Measurements from ENCODE around the gene PRXL2B.

Gene PRXL2B

GRCh38 chr1:2583331-2583791 is 3.2 kb upstream of the PRXL2B start:
- no peaks in the 10 kb centered on the region for H3K27me3 ChIP-seq (ENCODE audit: insufficient read depth, poor library complexity, severe bottlenecking)
- no peak overlapping the region for H3K4me3 ChIP-seq (replicated peaks; ENCODE audit: insufficient read depth, low read length)
- TF ChIP-seq SPI1 (IDR thresholded peaks at IDR 0.05; ENCODE audit: borderline replicate concordance, low read depth) (no peak), REST (IDR thresholded peaks at IDR 0.05; ENCODE audit: insufficient replicate concordance, low read depth) (no peak), CTCF (IDR thresholded peaks at IDR 0.05; ENCODE audit: insufficient read depth, low read length) (no peak), GABPA (IDR thresholded peaks at IDR 0.05; ENCODE audit: low read depth) (no peak), POLR2AphosphoS5 (IDR thresholded peaks at IDR 0.05; ENCODE audit: low read depth) (no peak)
- no peak for DNase-seq (ENCODE audit: low read depth in 1 of 2, low spot score in 1 of 2)
- no peak overlapping the region; the same call in 1 of the 2 replicates for H3K27ac ChIP-seq (replicated peaks)

GRCh38 chr1:2583871-2584351 is 2.7 kb upstream of the PRXL2B start:
- Histone ChIP-seq H3K27ac (replicated peaks) (peak overlapping the region; percentile 91), H3K4me3 (replicated peaks; ENCODE audit: insufficient read depth, low read length) (no peak overlapping the region), H3K27me3 (ENCODE audit: insufficient read depth, poor library complexity, severe bottlenecking) (no peaks in the 10 kb centered on the region)
- TF ChIP-seq REST (IDR thresholded peaks at IDR 0.05; ENCODE audit: insufficient replicate concordance, low read depth) (no peak), GABPA (IDR thresholded peaks at IDR 0.05; ENCODE audit: low read depth) (no peak), SPI1 (IDR thresholded peaks at IDR 0.05; ENCODE audit: borderline replicate concordance, low read depth) (peak; percentile 72; the same call in 1 of the 2 replicates), CTCF (IDR thresholded peaks at IDR 0.05; ENCODE audit: insufficient read depth, low read length) (no peak)
- peak; percentile 45 to 62 for DNase-seq (ENCODE audit: low read depth in 1 of 2, low spot score in 1 of 2)

GRCh38 chr1:2584686-2585317 is 1.8 kb upstream of the PRXL2B start:
- peak overlapping the region; percentile 91 for H3K27ac ChIP-seq (replicated peaks)
- no peaks in the 10 kb centered on the region for H3K27me3 ChIP-seq (ENCODE audit: insufficient read depth, poor library complexity, severe bottlenecking)
- DNase-seq (ENCODE audit: low read depth in 1 of 2, low spot score in 1 of 2) = no peak
- H3K4me3 ChIP-seq (replicated peaks; ENCODE audit: insufficient read depth, low read length) = peak overlapping the region; percentile 75
- TF ChIP-seq REST (IDR thresholded peaks at IDR 0.05; ENCODE audit: insufficient replicate concordance, low read depth) (no peak), SPI1 (IDR thresholded peaks at IDR 0.05; ENCODE audit: borderline replicate concordance, low read depth) (no peak), GABPA (IDR thresholded peaks at IDR 0.05; ENCODE audit: low read depth) (no peak), CTCF (IDR thresholded peaks at IDR 0.05; ENCODE audit: insufficient read depth, low read length) (no peak), POLR2AphosphoS5 (IDR thresholded peaks at IDR 0.05; ENCODE audit: low read depth) (no peak)
